VCaP (cell line): ENCODE results near the gene CDH8.

Experiments
- H3K27ac ChIP-seq: fragments of 450-650 bp; 2 replicates; pipeline ENCODE4 v1.5.1; 2017
- TF ChIP-seq, protein P1 (sequence below): fragments of 450-650 bp; conservative IDR thresholded peaks from 2 replicates; pipeline ENCODE4 v1.5.1; 2017; ENCODE audit warnings: mild to moderate bottlenecking, moderate library complexity

The CDH8 gene, protein sequence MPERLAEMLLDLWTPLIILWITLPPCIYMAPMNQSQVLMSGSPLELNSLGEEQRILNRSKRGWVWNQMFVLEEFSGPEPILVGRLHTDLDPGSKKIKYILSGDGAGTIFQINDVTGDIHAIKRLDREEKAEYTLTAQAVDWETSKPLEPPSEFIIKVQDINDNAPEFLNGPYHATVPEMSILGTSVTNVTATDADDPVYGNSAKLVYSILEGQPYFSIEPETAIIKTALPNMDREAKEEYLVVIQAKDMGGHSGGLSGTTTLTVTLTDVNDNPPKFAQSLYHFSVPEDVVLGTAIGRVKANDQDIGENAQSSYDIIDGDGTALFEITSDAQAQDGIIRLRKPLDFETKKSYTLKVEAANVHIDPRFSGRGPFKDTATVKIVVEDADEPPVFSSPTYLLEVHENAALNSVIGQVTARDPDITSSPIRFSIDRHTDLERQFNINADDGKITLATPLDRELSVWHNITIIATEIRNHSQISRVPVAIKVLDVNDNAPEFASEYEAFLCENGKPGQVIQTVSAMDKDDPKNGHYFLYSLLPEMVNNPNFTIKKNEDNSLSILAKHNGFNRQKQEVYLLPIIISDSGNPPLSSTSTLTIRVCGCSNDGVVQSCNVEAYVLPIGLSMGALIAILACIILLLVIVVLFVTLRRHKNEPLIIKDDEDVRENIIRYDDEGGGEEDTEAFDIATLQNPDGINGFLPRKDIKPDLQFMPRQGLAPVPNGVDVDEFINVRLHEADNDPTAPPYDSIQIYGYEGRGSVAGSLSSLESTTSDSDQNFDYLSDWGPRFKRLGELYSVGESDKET

DNA sequence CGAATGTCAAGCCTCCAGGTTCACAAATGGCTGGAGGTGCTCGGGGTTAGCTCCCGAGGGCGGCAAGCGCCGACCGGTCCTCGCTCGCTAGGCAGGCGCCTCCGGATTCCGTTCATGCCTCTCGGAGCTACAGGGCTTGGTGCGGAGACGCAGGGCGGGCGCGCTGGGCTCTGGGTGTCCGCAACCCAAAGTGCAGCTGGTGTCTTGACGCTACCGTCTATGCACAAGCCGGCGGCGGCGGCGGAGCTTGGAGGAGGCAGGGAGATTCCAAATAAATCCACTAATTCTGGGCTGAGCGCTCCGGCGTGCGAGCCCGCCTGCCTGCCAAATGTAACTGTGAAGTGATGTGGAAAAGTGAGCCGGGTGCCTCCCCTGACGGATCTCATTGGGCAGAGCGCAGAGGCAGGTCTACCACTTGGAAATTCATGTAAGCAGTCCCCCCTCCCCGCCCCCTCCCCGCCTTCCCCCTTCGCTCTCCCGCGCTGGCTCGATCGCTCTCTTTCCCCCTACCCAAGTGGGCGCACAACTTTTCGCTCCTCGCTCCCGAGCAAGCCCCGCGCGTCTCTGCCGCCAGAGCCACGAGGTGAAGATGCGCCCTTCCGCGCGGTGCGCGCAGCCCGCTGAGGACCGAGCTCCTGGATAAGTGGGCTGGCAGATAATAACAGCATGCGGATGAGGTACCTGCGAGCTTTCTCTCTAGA is at the start of gene CDH8:
Gene CDH8, minus strand, starts transcription at position 338 of the 701 bp plus-strand sequence. CDS start 15,035 bp downstream, outside the sequence.
- H3K27ac ChIP-seq: no peak within 1 kb of the TSS
- TF ChIP-seq, protein P1, sequence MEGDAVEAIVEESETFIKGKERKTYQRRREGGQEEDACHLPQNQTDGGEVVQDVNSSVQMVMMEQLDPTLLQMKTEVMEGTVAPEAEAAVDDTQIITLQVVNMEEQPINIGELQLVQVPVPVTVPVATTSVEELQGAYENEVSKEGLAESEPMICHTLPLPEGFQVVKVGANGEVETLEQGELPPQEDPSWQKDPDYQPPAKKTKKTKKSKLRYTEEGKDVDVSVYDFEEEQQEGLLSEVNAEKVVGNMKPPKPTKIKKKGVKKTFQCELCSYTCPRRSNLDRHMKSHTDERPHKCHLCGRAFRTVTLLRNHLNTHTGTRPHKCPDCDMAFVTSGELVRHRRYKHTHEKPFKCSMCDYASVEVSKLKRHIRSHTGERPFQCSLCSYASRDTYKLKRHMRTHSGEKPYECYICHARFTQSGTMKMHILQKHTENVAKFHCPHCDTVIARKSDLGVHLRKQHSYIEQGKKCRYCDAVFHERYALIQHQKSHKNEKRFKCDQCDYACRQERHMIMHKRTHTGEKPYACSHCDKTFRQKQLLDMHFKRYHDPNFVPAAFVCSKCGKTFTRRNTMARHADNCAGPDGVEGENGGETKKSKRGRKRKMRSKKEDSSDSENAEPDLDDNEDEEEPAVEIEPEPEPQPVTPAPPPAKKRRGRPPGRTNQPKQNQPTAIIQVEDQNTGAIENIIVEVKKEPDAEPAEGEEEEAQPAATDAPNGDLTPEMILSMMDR: no peak

DNA sequence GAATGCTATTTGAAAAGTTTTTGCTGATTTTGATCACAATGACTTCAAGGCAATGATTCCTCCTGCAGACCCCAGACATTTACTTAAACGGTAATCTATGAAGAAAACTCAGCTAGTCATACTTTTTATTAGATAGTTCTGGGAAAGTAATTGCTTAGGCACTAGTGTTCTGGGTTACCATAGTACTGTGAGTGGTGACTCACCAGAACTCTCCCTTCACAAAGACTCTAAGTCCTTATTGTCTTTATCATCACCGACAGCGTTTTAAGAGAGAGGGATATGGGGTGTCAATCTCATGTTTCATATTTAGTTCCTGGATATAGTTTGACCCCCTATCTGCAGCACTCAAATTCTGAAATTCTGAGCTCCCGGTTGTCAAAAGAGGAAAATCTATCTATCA is 43.0 kb upstream of the CDH8 start:
- H3K27ac ChIP-seq: no peak overlapping the region
- TF ChIP-seq, protein P1: no peak

DNA sequence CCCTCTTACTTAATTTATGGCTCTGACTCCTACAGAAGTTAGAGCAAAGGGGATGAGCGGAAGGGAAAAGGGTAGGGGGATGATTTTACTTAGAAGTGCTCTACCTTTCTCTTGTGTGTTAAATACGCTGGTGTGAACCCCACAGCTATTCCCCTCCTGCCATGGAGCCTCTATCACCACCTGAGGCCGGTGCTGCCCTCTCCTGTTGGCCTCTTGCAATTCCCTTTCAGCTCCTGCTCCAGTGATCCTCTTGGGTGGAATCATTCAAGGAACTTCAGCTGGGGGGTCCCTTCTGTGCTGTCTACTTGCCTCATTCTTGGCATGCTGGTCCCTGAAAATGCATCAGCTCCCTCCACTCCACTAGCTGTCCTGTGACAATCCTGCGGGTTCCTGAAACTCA is 41.8 kb upstream of the CDH8 start:
- TF ChIP-seq, protein P1: no peak
- no peak overlapping the region for H3K27ac ChIP-seq

DNA sequence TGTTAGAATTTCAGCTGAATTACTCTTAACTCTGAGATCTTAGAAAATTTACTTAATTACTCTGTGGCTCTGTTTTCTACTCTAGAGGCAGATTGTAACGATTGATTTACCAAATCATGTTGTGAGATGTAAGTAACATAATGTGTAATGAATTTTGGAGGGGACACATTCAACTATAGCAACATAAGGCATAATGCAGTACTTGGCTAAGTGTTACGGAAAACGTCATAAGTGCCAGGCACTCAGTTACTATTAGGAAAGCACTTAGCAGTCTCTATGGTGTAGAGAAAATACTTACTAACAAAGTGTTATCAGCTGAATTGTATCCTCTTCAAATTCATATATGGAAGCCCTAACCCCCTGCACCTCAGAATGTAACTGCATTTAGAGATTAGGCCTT is 40.6 kb upstream of the CDH8 start:
- TF ChIP-seq, protein P1: no peak
- H3K27ac ChIP-seq: no peak overlapping the region

DNA sequence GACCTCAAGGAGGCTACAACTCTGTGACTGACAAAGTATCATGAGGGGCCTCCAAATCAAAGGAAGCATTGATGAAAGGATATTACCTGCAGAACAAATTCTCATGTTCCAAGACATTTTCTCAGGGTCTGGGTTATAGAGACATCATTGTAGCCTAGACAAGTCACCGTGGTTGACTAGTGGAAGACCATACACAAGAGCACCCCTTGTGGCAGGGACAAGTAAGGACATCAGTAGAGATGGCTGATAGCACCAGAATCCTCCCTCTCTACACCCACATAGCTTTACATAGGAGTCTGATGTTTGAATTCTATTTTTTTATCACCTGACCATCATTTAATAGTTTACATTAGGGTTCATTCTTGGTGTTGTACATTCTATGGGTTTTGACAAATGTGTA is 32.5 kb upstream of the CDH8 start:
- no peak overlapping the region for H3K27ac ChIP-seq
- TF ChIP-seq, protein P1: no peak

DNA sequence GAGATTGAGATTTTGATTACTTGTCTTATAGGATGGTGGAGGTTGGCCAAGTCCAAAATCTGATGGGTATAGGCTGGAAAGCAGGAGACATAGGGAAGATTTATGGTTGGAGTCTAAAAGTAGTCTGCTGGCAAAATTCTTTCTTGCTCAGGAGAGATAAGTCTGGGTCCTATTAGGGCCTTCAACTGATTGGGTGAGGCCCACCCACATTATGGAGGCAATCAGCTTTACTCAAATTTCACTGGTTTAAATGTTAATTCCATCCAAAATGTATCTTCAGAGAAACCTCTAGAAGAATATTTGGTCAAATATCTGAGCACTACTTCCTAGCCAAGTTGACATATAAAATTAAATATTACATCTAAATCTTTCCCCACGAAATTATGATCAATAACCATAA is 31.7 kb upstream of the CDH8 start:
- no peak overlapping the region for H3K27ac ChIP-seq
- TF ChIP-seq, protein P1: no peak

DNA sequence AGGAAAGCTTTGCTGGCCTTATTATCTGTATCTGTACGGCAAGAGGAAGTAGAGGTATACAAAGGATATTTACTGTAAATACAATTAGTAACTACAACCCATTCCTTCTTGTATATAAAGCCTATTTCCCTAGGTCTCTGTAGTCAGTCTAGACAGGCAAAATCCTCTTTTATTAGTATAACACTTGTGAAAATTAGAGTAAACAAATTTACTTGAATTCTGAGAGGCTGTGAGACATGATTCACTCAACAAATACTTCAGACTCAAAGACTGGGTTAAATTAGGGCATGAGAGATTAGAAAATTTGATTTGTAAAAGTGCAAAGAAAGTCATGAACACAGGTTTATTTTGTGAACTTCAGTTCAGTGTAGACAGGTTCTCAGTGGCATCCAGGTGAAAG is 30.9 kb upstream of the CDH8 start:
- TF ChIP-seq, protein P1: no peak
- no peak overlapping the region for H3K27ac ChIP-seq
